Dendritic cell treated with granulocyte-macrophage colony-stimulating factor and Interleukin-4, amounts not matched to agents 40 ng/mL and 50 ng/mL, for 4 days (primary cell): ENCODE data around the gene SETD1B.
"Not testable (repeated sequence)": the region's sequence is repeated elsewhere in the genome, so short reads cannot be mapped to it uniquely, and the experiment has no call there.

ENCODE experiments used
- H3K27ac Mint-ChIP-seq: one replicate; pipeline ENCODE4 v1.8.0; 2022; ENCODE audit warnings: mild to moderate bottlenecking, mixed read lengths
- H3K27me3 Mint-ChIP-seq: one replicate; pipeline ENCODE4 v1.8.0; 2022; ENCODE audit warnings: mild to moderate bottlenecking, mixed read lengths
- H3K36me3 Mint-ChIP-seq: one replicate; pipeline ENCODE4 v1.8.0; 2022; ENCODE audit warnings: low read depth, mixed read lengths
- H3K4me1 Mint-ChIP-seq: one replicate; pipeline ENCODE4 v1.8.0; 2022; ENCODE audit warnings: low read depth, mixed read lengths
- H3K4me3 Mint-ChIP-seq: one replicate; pipeline ENCODE4 v1.8.0; 2022; ENCODE audit warnings: mild to moderate bottlenecking, moderate library complexity, mixed read lengths
- H3K9me3 Mint-ChIP-seq: one replicate; pipeline ENCODE4 v1.8.0; 2022; ENCODE audit warnings: mixed read lengths
- intact Hi-C: fragments of 100-400 bp; cut with micrococcal nuclease; formaldehyde crosslinking; loops from one replicate; pipeline ENCODE4 v1.15.0; 2022

SETD1B gene

DNA sequence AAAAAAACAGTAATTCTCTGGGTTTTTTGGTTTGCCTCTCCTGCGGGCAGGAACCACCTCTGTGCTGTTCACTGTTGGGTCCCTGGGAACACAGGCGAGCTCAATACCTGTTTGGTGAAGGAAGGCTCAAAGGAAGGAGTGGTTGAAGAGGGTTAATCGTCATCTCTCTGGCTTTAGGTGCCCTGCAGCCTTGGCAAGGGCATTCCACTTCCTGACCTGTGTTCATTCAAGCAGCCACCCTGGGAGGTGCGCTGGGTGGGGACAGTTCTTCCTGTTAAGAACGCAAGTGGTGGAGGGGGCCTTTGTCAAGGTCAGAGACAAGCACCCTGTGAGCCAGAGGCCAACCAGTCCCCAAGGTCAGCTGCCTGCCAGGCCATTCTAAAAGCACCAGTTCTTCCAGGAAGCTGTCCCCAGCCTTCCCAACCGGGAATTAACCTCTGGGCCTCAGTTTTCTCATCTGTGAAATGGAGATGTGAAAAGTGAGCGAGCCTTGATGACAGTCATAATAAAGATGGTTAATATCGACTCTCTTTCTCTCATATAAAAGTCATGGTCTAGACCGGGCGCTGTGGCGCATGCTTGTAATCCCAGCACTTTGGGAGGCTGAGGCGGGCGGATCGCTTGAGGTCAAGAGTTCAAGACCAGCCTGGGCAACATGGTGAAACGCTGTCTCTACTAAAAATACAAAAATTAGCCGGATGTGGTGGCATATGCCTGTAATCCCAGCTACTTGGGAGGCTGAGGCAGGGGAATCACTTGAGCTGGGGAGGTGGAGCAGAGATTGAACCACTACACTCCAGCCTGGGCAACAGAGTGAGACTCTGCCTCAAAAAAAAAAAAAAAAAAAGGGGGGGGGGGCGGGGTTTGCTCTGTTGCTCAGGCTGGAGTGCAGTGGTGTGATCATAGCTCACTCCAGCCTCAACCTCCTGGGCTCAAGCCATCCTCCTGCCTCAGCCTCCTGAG lies 16.5 kb upstream of the SETD1B start:
- Mint-ChIP-seq H3K4me1 (peaks cover 90% of the 10 kb centered on the region), H3K27me3 (no peaks in the 10 kb centered on the region), H3K4me3 (no peak overlapping the region), H3K9me3 (no peaks in the 10 kb centered on the region), H3K27ac (peak overlapping the region; percentile 100), H3K36me3 (peaks cover 38% of the 10 kb centered on the region)
- intact Hi-C loops = no loop called here

DNA sequence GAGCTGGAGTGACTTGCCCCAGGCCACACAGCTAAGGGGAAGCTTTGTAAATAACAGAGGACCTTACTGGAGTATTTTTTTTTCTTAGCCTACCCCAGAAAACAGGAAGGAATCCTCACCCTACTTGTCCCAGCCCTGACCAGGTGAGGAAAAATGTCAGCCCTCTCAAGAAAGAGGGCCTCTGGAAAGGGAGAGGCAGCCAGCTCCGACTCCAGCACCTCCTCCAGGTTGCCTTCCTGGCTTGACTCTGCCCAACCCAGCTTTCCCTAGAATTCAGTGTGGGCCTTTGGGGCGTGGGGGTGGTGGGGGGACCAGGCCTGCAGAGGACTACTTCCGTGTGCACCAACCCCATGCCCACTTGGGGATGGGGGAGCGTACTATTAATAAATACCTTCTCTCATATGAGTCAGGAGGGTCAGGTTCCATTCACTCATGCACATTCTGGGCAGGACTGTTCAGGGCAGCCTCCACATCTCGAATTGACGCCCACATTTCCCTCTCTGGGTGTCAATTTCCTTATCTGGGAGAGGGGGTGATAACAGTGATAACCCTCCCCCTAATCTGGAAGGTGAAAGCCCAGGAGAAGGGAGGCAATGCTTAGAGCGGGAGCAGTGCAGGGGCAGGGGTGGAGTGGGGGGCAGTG lies 15.5 kb upstream of the SETD1B start:
- H3K27ac Mint-ChIP-seq = peak overlapping the region; percentile 100
- H3K27me3 Mint-ChIP-seq = no peaks in the 10 kb centered on the region
- H3K4me3 Mint-ChIP-seq = no peak overlapping the region
- intact Hi-C loops = no loop called here
- peaks cover 33% of the 10 kb centered on the region for H3K36me3 Mint-ChIP-seq
- H3K4me1 Mint-ChIP-seq = peaks cover 85% of the 10 kb centered on the region
- H3K9me3 Mint-ChIP-seq = no peaks in the 10 kb centered on the region

DNA sequence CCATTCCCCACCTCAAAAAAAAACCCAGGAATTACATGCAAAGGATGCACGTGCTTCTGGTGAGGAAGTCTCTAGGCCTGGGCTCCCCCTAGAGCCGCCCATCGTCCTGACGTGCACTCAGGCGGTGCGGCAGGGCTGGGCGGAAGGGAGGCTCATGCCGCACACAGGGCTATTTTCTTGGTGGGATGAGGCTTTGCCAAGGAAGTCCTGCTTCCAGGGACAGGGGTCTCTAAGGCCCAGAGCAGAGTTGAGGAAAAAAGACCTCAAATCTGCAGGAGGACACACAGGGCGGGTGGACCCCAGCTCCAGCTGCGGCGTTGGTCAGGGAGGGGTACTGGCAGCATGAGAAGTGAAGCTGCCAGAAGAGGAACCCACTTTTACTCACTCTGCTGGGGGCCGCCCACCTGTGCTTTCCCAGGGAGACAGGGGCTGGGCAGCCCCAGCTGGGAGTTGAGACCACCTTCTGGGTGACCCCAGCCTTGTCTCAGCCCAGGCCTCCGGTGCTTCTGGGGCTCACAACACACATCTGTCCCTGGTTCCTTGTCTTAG lies 14.5 kb upstream of the SETD1B start:
- Mint-ChIP-seq H3K4me1 (peaks cover 83% of the 10 kb centered on the region), H3K9me3 (no peaks in the 10 kb centered on the region), H3K36me3 (peaks cover 26% of the 10 kb centered on the region), H3K27ac (peak overlapping the region; percentile 100), H3K4me3 (peak overlapping the region; percentile 75), H3K27me3 (no peaks in the 10 kb centered on the region)
- intact Hi-C loops = no loop called here

DNA sequence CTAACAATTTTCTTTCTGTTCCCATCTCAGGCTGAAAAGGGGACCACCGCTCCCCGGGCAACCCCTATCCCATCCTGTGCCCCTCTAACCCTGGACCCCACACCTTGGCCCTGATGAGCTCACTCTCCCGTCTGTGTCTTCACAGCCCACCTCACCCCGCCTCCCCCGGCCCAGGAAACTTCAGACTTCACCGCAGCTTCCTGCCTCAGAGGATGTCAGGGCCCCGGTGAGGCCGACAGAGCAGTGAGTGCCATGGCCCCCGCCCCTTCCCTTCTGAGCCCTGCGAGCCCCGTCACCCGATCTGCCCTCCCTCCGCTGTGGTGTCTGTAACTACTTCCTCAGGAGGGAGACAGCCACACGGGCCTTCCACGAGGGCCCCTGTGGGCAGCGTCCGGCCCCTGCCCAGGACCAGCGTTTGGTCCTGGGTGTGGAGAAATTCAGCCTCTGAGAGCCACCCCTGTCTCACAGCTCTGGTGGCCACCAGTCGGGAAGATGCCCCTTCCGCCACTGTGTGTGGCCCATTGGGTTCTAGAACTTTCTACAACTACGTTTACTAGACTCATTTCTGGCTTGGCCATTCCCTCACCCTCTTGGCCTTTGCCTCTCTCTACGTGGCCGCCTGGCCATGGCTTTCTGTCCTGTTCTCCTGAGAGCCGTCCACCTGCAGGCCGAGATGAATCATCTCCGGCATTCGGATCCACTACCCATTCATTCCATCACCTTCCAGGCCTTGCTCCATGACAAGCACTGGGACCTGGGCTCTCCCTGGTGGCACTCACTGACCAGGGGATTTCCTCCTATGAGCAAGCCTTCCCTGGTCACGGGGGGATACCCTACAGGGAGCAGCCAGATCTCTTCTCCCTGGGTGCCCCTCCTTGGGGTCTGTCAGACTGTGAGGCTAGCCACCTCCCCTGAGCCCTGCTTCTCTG lies 13.7 kb upstream of the SETD1B start:
- Mint-ChIP-seq H3K36me3 (peaks cover 33% of the 10 kb centered on the region), H3K27ac (peak overlapping the region; percentile 100), H3K4me3 (peak overlapping the region; percentile 75), H3K4me1 (peaks cover 85% of the 10 kb centered on the region), H3K9me3 (no peaks in the 10 kb centered on the region), H3K27me3 (no peaks in the 10 kb centered on the region)
- intact Hi-C loops = loop anchor here (5.0 kb wide), 1 partner anchor 93 kb away; no protein-coding TSS in a partner anchor

DNA sequence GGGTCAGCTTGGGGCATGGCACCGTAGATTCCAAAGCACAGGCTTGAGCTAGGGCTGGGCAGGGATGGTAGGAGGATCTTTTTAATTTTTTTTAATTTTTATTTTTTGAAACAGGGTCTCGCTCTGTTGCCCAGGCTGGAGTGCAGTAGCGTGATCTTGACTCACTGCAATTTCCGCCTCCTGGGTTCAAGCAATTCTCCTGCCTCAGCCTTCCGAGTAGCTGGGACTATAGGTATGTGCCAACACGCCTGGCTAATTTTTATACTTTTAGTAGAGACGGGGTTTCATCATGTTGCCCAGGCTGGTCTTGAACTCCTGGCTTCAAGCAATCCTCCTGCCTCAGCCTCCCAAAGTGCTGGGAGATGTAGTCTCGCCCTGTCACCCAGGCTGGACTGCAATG lies 13.0 kb upstream of the SETD1B start:
- H3K4me1 Mint-ChIP-seq = peaks cover 90% of the 10 kb centered on the region
- not testable (repeated sequence) for H3K27me3 Mint-ChIP-seq, H3K4me3 Mint-ChIP-seq, H3K9me3 Mint-ChIP-seq
- peaks cover 40% of the 10 kb centered on the region for H3K36me3 Mint-ChIP-seq
- H3K27ac Mint-ChIP-seq = peak overlapping the region; percentile 100
- intact Hi-C loops = loop anchor here (5.0 kb wide), 1 partner anchor 93 kb away; no protein-coding TSS in a partner anchor

DNA sequence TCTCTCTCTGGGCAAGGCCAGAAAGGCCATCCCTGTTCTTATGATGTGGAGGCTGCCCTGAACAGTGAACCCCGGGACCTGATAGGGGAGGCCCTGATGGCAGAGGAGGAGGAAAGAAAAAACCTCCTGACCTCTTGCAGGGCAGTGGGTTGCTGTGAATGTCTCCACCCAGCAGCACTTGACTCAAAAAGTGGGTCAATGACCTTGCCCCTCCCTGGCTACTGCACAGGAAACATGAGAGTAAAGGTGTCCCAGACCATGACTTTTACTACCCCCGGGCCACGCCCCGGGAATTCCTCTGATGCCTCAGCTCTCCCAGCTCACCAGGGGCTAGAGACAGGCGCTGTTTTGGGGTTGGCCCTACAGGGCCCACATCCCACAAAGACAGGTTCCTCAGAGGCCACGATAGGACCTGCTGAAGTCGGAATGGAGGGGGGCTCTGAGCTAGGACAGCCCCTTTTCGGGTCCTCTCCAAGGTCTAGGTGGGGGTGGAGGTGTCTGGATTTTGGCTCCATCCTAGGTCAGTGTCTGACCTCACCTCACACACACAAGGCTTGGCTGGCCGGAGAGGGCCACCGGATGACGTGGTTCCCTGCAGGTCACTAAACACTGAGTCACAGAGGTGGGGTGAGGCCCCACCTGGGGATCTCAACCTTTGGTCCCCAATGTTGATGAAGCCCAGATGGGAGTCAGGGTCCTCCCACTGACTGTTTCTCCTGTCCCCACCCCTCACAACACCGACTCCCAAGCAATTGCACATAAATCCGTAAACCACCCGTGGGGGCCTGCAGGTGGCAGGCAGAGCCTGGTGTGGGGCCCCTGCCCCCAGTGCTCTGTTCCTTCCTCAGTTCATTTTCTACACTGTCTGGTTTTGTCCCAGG lies 11.9 kb upstream of the SETD1B start:
- Mint-ChIP-seq H3K4me1 (peaks cover 84% of the 10 kb centered on the region), H3K4me3 (peak overlapping the region; percentile 78), H3K9me3 (no peaks in the 10 kb centered on the region), H3K27me3 (no peaks in the 10 kb centered on the region), H3K36me3 (peaks cover 42% of the 10 kb centered on the region), H3K27ac (peak overlapping the region; percentile 100)
- intact Hi-C loops = loop anchor here (5.0 kb wide), 1 partner anchor 95 kb away; no protein-coding TSS in a partner anchor

DNA sequence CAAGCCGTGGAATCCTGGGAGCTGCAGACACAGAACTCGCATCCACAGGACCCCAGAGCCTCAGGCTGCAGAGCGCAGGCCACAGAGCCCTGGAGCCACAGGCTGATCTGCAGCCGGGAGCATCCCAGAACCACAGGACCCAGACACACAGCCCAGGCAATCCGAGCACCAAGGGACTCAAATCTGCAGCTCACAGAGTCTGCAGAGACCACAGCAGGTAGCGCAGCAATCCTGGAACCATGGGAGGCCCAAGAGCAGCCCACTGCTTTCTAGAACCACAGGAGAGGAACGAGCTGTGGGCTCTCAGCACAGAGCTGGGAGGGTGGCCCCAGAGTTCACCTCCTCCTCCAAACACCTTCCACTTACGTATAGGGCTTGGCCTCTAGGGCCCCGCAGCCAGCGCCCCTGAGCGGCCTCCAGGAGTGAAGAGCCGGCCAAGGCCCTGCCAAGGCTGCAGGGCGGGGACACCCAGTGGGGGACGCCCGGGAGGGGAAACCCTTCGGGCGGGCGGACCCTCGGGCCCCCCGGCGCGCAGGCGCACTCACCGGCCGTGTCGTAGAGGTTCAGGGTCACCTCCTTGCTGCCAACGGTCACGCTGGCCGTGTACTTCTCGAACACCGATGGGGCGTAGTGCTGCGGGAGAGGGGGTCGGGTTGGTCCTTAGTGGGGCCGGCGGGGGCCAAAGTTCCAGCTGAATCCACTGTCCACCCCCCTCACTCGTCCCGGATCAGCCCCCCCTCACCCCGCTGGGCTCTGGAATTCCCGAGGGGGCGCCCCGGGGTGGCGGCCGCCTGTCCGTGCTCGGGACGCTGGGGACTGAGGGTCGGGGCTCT lies 11.0 kb upstream of the SETD1B start:
- peak overlapping the region; percentile 78 for H3K4me3 Mint-ChIP-seq
- peaks cover 84% of the 10 kb centered on the region for H3K4me1 Mint-ChIP-seq
- no peaks in the 10 kb centered on the region for H3K9me3 Mint-ChIP-seq
- peaks cover 42% of the 10 kb centered on the region for H3K36me3 Mint-ChIP-seq
- H3K27me3 Mint-ChIP-seq = no peaks in the 10 kb centered on the region
- intact Hi-C loops = loop anchor here (5.0 kb wide), 1 partner anchor 96 kb away; no protein-coding TSS in a partner anchor
- H3K27ac Mint-ChIP-seq = peak overlapping the region; percentile 89

DNA sequence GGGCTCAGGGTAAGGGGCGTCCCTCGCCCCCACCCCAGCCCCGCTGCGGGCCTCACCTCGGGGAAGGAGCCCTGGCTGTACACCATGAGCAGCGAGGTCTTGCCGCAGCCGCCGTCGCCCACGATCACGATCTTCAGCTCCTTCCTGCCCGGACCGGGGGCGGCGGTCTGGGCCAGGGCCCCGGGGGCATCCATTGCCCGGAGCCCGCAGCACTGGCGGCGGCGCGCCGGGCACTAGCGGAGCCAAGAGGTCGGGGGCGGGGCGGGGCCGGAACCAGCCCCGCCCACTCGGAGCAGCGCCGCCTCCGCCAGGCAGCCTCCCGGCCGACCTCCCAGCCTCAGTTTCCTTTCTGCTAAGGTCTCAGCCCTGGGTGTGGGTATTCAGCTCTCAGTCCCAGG lies 10.4 kb upstream of the SETD1B start, which contains the start of gene RHOF:
TSS of gene RHOF (minus strand) at position 249 of the 398 bp plus-strand sequence. CDS start at position 194, 55 bp downstream.
- peaks cover 84% of the 10 kb centered on the region for H3K4me1 Mint-ChIP-seq
- no peaks in the 10 kb centered on the region for H3K9me3 Mint-ChIP-seq
- H3K4me3 Mint-ChIP-seq = peak within 1 kb of the TSS; percentile 78
- peaks cover 48% of the 10 kb centered on the region for H3K36me3 Mint-ChIP-seq
- no peaks in the 10 kb centered on the region for H3K27me3 Mint-ChIP-seq
- intact Hi-C loops = loop anchor here (5.0 kb wide), 1 partner anchor 96 kb away; no protein-coding TSS in a partner anchor
- H3K27ac Mint-ChIP-seq = peak within 1 kb of the TSS; percentile 89

DNA sequence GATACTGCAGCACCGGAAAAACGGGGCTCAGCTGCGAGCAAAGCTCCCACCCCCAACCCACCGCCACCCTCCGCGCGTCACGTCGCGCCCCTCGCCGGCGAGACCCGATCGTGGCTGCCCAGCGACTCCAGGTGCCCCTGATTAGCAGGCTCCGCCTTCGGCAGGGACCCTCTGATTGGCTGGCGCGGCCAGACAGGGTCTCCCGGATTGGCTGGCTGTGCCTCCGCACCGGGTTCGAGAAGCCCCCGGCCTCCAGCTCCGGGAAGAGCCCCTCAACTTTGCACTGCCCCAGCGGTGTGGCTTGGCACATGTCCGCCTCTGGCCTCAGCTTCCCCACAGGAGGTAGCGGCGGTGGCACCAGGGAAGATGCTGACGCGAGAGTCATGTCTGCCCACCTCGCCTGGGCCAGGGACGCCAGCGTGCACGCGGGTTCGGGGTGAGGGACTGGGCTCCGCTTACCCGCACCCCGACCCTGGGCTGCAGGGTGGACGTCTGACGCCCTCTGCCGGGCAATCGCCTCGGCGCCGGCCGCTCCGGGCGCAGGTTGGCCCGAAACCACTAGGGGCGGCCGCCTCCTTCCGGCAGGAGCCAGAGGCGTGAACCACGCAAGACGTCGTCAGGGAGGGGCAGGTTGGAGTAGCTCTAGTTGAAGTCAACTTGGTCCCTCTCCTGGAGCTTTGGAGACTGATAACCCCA lies 9.8 kb upstream of the SETD1B start:
- peaks cover 84% of the 10 kb centered on the region for H3K4me1 Mint-ChIP-seq
- peaks cover 54% of the 10 kb centered on the region for H3K36me3 Mint-ChIP-seq

DNA sequence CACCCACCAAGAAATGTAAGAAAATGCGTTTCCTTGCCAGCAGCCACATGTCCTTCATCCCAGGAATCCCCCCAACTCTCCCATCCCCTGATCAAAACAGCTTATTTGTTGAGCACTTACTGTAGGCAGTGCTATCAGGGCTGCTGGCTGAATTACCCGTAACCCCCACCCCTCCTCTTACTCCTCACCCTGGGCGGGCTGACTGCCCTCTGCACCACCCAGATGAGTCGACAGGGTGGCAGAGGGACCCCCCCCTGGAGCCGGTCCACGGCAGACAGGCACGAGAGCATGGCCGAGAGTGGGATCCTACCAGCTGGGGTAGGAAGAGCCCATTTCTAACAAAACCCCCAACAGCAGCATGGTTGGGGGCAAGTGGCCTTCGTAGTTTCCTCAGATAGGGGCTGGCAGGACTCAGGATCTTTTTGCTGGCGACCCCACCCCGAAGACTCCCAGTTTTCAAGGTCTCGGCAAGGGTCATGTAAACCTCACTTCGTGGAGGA lies 9.2 kb upstream of the SETD1B start:
- Mint-ChIP-seq H3K4me3 (peak overlapping the region; percentile 78), H3K4me1 (peaks cover 84% of the 10 kb centered on the region), H3K27me3 (no peaks in the 10 kb centered on the region), H3K27ac (peak overlapping the region; percentile 89), H3K36me3 (peaks cover 59% of the 10 kb centered on the region), H3K9me3 (no peaks in the 10 kb centered on the region)
- intact Hi-C loops = loop anchor here (1.0 to 5.0 kb wide), 4 partner anchors 18 to 97 kb away; partner anchors contain the start of gene PSMD9

More for the DNA sequence above, 9.8 kb upstream of the SETD1B start:
- Mint-ChIP-seq H3K4me3 (peak overlapping the region; percentile 78), H3K9me3 (no peaks in the 10 kb centered on the region), H3K27me3 (no peaks in the 10 kb centered on the region), H3K27ac (peak overlapping the region; percentile 89)
- intact Hi-C loops = loop anchor here (1.0 to 5.0 kb wide), 3 partner anchors 18 to 97 kb away; partner anchors contain the start of gene PSMD9
